Breast epithelium (tissue), 3 donors: ENCODE measurements around the gene PXDN.

Source experiments
- POLR2A ChIP-seq: fragments of 450-650 bp; IDR thresholded peaks from one replicate; pipeline ENCODE4 v1.6.1; 2016; ENCODE audit warnings: antibody characterized with exemption, mild to moderate bottlenecking, moderate library complexity
- POLR2AphosphoS5 ChIP-seq, 3 donors: sonication (generic); formaldehyde crosslinking; IDR thresholded peaks; one replicate each; pipeline ENCODE4 v1.6.1; 2017; ENCODE audit warnings: antibody characterized with exemption in 3 of 3

GRCh38 chr2:1717113-1717512 lies 27.2 kb downstream of the PXDN start:
- TF ChIP-seq POLR2A (no peak), POLR2AphosphoS5 (IDR thresholded peaks at IDR 0.05) (peak; percentile 24 to 80 (median 63))
